ENCODE data around the gene TRAPPC2B. TPM values are rescaled to one million over a fixed set of nuclear protein-coding genes. Genes with fewer than 3 reads are reported as not detected.

The TRAPPC2B gene
- 9.7 and 10.2 TPM in 2 replicates for total RNA-seq

DNA sequence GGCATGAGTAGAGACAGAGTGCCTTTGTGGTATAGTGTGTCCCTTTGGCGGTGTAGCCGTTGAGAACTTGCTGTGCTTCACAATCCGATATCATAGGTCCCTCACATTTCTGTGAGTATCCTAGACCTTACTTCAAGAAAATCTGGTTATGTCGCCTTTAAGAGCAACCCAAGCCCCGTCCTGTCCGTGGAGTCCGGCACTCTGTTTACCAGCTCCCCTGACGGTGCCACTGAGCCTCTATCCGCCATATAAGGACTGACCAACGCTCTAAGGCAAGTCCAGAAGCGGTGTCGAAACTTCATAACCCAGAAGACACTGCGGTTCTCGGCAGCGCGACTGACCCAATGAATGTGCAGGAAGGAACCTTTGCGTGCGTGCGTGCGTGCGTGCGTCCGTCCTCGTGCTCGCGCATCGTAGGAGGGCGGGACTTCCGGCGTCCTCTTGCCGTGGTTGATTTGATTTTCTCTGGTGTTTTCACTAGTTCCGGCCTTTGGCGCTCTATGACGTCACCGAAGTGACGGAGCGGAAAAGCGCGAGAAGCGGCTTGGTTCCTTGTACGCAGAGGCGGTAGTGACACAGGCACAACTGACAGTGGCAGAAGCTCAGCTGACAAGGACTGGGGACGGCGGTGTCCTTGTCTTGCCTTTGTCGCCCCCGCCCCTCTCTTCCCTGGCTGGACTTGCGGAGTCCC is at the start of gene TRAPPC2B, which contains the start of gene ZNF547:
TRAPPC2B (plus strand) TSS at position 555 of the 691 bp plus-strand sequence. CDS start 1,283 bp downstream, outside the sequence.
ZNF547 (plus strand) TSS at position 555 of the 691 bp plus-strand sequence. CDS start 5,005 bp downstream, outside the sequence.
- CTCF ChIA-PET = no interaction called here

DNA sequence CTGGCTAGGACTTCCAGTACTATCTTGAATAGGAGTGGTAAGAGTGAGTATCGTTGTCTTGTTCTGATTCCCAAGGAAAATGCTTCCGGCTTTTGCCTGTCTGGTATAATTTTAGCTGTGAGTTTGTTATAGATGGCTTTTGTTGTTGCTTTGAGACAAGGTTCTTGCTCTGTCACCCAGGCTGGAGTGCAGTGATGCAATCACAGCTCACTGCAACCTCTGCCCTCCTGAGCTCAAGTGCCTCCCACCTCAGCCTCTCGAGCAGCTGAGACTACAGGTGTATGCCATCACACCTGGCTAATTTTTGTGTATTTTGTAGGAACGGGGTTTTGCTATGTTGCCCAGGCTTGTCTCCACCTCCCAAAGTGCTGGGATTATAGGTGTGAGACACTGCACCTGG is 49.2 kb upstream of the TRAPPC2B start:
- H3K27ac Mint-ChIP-seq = no peak overlapping the region
- H3K27me3 Mint-ChIP-seq = peaks cover 35% of the 10 kb centered on the region
- ChIA-PET CTCF (no interaction called here), POLR2A (no interaction called here)
- H3K36me3 Mint-ChIP-seq (ENCODE audit: low read depth) = no peaks in the 10 kb centered on the region
- H3K4me1 Mint-ChIP-seq = no peaks in the 10 kb centered on the region
- no peak for ATAC-seq (ENCODE audit: low read depth)
- intact Hi-C loops (cut with micrococcal nuclease) = no loop called here
- no peak overlapping the region for H3K4me3 Mint-ChIP-seq
- no peak for TF ChIP-seq CTCF (IDR thresholded peaks at IDR 0.05)
- DNase-seq = no peak
- no peaks in the 10 kb centered on the region for H3K9me3 Mint-ChIP-seq

More for the DNA sequence above, at the start of gene TRAPPC2B, which contains the start of gene ZNF547:
- Mint-ChIP-seq H3K27ac (peak within 1 kb of the TSS; percentile 95), H3K4me1 (peaks cover 17% of the 10 kb centered on the region), H3K27me3 (no peaks in the 10 kb centered on the region), H3K4me3 (peak within 1 kb of the TSS; percentile 92), H3K9me3 (peaks cover 5% of the 10 kb centered on the region), H3K36me3 (ENCODE audit: low read depth) (peaks cover 37% of the 10 kb centered on the region)
- DNase-seq (peak; percentile 99), ATAC-seq (ENCODE audit: low read depth) (peak; percentile 94)
- no peak for TF ChIP-seq CTCF (IDR thresholded peaks at IDR 0.05)
- intact Hi-C loops (cut with micrococcal nuclease) = loop anchor here (1.0 to 10.0 kb wide), 12 partner anchors 12 to 820 kb away; partner anchors contain the start of genes ZNF17, ZNF264, ZNF274 and ZNF304
- POLR2A ChIA-PET = interaction anchor here (0.6 to 1.9 kb wide), 9 partner anchors 11 to 216 kb away, joined by 3 to 22 read pairs (median 4); partner anchors contain the start of genes ZNF304, ZNF416, ZNF543 and ZNF548

GRCh38 chr19:57317503-57317902 is 45.8 kb upstream of the TRAPPC2B start:
- Mint-ChIP-seq H3K4me3 (no peak overlapping the region), H3K27me3 (peaks cover 35% of the 10 kb centered on the region), H3K9me3 (no peaks in the 10 kb centered on the region), H3K36me3 (ENCODE audit: low read depth) (peaks cover 7% of the 10 kb centered on the region), H3K4me1 (peaks cover 23% of the 10 kb centered on the region), H3K27ac (no peak overlapping the region)
- POLR2A ChIA-PET = interaction anchor here (0.7 kb wide), 1 partner anchor 11 kb away, joined by 7 read pairs; no protein-coding TSS in a partner anchor
- no peak for TF ChIP-seq CTCF (IDR thresholded peaks at IDR 0.05)
- intact Hi-C loops (cut with micrococcal nuclease) = no loop called here
- CTCF ChIA-PET = no interaction called here
- DNase-seq = no peak
- ATAC-seq (ENCODE audit: low read depth) = no peak

DNA sequence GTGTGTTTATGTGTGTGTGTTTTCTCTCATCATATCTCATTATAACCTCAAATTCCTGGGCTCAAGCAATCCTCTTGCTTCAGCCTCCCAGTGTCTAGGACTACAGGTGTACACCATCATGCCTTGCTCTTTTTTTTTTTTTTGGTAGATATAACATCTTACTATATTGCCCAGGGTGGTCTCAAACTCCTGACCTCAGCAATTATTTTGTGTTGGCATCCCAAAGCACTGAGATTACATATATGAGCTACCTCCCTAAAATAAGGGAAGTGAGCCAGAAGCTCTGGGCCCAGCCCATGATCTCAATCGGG is 43.5 kb upstream of the TRAPPC2B start:
- TF ChIP-seq CTCF (IDR thresholded peaks at IDR 0.05) = no peak
- DNase-seq (no peak), ATAC-seq (ENCODE audit: low read depth) (no peak)
- intact Hi-C loops (cut with micrococcal nuclease) = loop anchor here (1.0 kb wide), 6 partner anchors 31 to 115 kb away; partner anchors contain the start of genes TRAPPC2B, ZNF304, ZNF460 and ZNF547
- Mint-ChIP-seq H3K27me3 (peaks cover 23% of the 10 kb centered on the region), H3K9me3 (peaks cover 2% of the 10 kb centered on the region), H3K36me3 (ENCODE audit: low read depth) (peaks cover 28% of the 10 kb centered on the region), H3K4me1 (peaks cover 30% of the 10 kb centered on the region), H3K4me3 (peak overlapping the region; percentile 95), H3K27ac (peak overlapping the region; percentile 98)
- ChIA-PET CTCF (no interaction called here), POLR2A (interaction anchor here (0.6 to 1.9 kb wide), 7 partner anchors 31 to 1794 kb away, joined by 3 to 6 read pairs (median 5); partner anchors contain the start of genes TRAPPC2B, ZNF264, ZNF304 and ZNF547)

All from activated B cell treated with CpG ODN at 0.5 μM for 24 hours (primary cell).